Stimulated activated CD4-positive, alpha-beta T cell treated with anti-CD3 and anti-CD28 coated beads, Interleukin-1b, Interleukin-23, amount 100 ng/mL, for 1 hour (primary cell): ENCODE results near the gene UNK.
"Not testable (repeated sequence)": the region's sequence is repeated elsewhere in the genome, so short reads cannot be mapped to it uniquely, and the experiment has no call there.

Source experiments
- DNase-seq, 2 donors: peaks; one replicate each; pipeline ENCODE4 v3.0.0-alpha.2; 2020; ENCODE audit warnings: low read depth in 2 of 2

UNK gene

DNA sequence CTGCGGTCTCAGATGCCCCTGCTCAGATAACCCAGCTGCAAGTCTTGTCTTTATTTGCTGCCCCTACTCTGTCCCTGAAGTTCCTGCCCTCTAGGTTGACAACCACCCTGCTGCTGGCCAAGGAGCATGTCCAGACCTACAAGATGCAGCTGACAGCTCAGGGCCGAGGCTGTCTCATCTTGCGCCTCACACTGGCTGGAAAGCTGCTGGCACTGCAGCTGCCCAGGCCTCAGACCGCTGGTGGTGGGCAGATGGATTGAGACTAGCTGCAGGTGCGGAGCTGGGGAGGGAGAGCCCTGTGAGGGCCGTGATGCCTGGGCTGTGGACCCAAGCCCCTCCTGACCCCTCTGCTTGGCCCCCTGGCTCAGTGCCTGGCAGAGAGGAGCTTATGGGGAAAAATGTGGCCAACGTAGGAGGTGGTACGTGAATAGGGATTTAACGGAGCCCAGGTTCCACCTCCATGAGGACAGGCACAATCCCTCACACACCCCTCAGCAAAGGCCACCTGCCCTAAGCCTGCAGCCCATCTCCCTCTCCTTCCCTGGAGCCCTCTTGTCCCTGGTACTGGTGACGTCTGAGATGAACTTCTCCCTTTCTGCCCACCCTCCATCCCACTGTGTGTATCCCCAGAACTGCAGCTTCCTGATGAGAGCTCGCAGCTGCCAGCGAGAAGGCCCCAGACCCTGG is 11.3 kb upstream of the UNK start:
- DNase-seq: no peak

DNA sequence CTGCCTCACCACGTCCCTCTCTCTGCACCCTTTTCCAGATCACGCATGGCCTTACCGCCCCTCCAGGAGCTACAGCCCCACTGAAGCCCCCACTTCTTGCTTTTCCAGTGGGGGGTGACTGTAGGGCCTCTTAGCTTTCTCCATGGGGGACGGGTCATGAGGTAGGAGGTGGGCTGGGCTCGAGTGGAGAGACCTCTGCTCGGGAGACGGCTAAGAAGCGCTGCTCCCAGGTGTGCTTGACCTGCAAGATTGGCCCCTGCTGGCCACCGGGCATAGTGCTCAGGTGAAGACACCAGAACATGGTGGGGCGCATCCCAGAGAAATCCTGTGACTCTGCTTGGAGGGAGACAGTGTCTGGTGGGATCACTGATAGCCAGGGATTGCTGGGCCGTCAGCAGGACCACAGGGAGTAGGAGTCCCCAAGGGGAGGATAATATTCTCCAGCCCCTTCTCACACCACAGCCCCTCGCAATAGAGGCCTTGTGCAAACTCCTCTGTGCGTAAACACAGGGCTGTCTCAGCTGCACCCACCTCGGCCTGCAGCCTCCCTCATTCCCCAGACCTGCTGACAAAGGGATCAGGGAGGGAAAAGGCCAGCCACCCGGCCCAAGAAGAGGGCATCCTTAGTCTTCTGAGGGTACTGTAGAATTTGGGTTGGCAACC is 10.7 kb upstream of the UNK start:
- no peak for DNase-seq

DNA sequence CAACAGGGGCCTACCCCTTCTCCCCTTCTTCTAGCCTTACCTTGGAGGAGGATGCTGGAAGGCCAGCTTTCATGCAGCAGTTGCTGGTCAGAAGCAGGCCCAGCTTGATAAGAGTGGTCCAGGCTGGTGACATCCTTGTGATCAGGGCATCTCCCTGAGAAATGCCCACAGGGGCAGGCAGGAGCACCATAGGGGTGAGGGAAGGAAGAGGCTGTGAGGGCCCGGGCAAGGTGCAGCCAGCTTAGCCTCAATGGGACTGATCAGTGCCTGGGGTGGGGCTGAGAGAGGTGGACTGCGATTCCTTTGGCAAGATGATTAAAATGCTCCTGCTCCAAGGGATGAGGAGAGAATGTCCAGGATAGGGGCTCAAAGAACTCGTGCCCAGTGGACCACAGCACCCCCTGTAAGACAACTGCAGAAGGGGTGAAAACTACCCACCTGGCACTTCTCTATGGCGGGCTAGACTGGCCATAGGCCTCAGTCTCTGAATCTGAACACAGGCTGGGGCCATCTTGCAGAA is 10.1 kb upstream of the UNK start:
- DNase-seq: no peak

DNA sequence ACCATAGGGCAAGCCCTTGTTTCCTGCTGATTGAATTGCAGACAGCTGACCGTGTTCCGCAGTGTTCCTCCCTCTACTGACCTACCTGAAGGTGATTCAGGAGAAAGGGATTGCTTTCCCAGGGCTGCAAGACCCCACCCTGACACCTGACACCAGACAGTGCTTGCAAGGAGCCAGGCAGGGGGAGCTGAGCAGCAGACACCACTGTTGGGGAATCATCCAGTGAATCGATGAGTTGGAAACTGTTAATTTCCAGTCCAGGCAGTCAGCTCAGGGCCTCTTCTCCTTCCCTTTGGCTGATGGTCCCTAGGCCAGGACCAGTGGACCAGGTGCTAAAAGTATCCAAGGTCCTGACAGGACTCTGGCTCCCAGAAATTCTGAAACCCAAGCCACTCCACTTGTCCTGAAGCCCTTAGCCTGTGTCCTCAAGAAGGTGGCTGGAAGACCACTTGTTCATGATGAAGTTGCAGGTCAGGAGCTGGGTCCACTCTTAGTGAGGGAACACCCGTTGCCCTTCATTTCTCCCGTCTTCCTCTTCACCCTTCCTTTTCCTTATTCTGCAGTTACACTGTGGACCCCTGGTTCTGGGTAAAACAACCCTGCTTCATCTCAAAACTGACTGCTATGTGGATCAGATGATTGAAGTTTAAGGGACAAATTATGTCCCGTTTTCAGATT is 9.5 kb upstream of the UNK start:
- DNase-seq: no peak

DNA sequence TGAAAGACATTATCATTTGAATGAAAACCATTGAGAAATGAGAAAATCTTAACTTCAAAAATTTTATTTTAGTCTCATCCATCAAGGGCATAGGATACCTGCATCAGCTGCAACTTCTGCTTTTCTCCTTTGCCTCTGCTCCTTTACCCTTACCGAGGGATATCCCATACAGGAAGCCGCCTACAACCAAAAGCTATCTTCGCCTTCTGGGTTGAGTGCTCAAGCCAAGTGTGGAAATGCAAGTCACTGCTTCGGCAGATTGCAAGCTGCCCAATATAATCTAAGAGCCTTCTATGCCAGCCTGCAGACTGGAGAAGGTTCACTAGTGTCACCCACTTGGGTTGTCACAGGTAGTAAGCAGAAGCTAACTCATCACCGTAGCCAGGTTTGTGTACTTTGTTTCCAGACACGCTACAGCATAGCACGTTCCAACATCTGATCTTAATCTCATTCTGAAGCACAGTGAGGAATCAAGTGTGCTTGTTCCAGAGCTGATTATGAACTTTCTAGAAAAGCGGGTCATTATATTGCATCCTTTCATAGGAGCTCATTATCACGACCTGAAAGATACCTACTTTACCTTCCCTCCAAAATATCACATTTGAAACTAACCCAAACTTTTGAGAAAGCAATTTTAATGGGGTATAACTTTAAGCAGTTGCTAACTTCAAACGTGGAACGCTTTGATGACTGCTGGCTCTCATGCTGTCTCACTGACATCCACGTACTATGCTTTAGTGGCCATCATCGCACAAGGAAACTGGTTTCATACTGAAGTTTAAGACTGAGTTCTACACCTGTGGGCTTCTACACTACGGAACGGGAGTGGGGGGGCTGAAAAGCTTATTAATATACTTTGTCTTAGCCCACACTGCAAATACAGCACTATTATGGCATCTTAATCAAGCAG is 8.0 kb upstream of the UNK start:
- no peak for DNase-seq

DNA sequence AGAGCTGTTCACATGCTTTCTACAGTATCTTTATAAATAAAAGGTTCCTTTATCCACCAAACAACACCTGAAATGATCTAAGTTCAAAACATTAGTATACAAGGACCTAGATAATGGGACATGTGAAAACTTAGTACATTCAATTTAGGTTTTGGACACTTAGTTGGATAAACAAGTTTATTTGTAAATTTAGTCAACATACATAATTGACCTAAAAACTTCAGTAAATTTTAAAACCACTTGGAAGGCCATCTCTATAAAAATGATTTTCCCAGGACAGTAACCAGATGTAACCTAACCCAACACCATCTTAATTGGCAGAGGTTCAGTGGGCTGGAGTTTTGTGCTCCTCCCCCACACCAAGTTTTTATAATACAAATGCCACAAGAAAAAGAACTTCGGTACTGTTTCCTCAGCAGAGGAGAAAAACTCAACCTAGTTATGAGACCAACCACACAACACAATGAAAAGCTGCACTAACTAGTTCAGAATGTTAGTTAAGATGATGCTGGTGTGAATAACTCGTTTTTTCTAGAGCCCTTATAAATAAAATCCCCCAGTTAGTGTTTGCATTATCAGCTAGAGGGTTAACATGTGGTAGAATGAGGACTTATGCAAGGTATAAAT is 7.2 kb upstream of the UNK start:
- no peak for DNase-seq

DNA sequence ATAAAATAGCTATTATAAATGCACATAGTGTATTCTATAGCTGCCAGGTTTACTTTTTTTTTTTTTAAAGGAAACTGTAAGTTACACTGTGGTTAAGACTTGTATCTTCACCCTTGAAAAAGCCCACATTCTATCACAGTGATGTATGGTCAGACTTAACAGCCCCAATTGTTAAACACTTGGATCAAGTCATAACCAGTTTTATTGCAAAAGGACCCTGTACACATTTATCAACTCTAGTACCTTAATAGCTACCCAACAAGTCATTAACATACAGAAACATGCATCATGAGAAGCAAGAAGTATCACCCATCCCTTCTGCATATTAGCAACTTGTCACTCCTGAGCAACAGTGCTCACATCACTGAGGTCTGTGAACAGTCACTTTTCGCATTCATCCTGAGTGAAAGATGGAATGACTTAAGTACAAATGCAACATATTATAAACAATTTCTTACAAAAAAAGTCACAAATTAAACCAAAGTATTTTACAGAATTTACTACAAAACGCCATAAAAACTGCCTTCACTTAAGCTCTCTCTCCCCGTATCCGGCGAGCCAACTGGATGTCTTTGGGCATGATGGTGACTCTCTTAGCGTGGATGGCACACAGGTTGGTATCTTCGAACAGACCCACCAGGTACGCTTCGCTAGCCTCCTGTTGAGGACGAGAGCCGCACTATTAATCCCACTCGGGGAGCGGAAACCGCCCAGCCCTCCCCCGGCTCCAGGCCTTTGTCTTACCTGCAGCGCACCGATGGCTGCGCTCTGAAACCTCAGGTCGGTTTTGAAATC is 6.3 kb upstream of the UNK start:
- not testable (repeated sequence) for DNase-seq

DNA sequence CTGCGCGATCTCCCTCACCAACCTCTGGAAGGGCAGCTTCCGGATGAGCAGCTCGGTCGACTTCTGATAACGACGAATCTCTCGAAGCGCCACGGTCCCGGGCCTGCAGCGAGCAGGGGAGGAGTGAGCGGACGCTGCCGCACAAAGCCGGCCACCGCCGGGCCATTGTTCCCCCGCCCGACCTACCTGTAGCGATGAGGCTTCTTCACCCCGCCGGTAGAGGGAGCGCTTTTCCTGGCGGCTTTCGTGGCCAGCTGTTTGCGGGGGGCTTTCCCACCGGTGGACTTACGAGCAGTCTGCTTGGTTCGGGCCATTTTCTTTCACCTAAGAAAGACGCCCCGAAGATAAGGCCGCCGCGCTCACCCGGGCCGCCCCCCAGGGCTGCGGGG is 5.8 kb upstream of the UNK start:
- no peak for DNase-seq

DNA sequence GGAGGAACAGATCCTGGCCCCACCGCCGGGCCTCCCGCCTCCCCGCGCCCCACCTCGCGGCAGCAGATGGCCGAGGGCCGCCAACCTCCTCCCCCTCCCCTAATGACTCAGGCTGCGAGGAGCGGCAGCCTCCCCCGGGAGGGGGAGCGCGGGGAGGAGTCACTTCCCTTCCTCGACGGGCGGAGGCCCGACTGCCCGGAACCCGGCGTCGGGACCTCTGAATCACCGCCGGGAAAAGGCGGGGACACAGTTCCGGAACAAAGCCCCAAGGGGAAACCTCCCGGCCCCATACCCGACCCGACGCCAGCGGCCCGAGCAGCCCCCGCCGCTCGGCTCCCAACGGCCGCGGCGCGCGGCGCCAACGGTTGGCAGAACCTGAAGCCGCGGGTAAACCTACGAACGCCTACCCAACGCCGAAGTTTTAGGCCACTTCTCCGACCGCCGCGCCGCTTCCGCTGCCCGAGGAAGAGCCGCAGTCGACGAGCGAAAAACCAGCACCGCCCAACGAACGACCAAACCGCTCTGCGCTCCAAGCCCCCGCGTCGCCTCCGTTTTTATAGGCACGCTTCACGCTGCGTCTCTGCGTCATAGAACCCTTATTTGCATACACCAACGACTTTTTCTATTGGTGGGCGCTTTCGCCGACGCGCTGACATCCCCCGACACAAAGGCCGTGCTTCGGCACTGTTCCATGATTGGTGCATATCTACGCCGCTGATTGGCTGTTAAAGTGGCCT is 5.2 kb upstream of the UNK start:
- DNase-seq: peak; percentile 76 to 92

DNA sequence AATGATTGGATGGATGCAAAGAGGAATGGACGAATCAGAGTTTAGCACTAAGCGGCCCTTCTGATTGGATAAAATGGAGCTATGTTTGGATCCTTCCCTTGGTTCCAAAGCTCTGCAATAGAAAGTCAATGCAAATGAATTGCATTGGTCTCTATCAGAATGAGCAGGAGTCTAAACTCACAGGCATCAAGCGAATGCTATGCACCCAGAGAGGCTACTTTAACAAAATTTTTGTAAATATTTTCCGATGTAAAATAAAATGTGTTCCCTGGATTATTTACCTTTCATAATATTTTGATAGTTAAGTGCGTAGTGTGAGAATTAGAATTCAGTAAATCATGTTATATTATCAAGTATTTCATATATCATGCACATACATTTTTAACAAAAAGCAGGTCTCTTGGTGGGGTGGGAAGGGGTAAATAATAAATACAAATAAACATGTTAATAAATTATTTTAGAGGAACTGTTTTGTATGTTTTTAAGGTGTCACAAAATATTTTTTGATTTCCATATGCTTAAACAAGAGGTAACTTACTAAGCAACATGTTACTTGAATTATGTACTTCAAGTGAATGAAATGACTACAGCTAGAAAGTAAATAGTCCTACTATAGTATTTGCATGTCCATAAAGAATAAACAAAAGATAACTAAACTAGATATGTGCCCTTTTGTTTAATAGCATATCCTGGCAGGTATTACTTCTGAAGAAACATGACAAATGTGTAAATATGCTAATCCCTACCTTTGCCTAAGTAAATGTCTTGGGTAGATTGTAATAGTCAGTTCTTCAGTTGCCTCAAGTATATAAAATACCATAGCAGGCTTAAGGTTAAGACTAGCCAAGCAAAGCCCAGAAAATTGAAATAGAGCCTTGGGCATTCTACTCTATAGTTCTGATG is 4.4 kb upstream of the UNK start:
- no peak for DNase-seq

DNA sequence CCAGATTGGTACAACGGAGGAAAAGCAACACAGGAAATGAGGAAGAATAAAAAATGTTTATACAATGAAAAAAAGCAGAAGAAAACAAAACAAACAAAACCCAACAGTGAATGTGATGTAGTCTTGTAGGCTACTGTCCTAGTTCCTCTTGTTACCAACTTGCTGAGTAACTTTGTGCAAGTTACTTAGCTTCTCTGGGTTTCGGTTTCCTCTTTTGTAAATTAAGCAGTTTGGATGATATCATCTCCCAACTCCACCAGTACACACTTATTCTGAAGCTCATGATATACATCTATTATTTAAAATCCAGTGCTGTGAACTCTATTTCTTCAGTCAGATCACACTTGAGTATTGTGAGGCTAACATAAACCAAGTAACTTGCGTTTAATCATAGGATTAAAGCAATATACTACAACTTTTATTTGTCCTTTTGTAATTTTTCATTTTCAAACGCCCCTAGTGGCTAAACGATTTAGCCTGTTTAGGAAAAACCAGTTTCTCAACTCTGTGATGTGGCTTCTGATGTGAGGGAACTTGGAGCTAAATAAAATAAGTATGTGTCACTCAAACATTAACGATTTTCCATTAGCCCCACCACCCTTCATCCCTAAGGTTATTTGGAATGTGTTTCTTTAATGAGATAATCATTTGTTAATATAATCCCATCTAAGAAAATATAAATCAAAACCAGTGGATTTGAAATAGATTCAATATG is 1.4 kb upstream of the UNK start:
- DNase-seq: no peak

DNA sequence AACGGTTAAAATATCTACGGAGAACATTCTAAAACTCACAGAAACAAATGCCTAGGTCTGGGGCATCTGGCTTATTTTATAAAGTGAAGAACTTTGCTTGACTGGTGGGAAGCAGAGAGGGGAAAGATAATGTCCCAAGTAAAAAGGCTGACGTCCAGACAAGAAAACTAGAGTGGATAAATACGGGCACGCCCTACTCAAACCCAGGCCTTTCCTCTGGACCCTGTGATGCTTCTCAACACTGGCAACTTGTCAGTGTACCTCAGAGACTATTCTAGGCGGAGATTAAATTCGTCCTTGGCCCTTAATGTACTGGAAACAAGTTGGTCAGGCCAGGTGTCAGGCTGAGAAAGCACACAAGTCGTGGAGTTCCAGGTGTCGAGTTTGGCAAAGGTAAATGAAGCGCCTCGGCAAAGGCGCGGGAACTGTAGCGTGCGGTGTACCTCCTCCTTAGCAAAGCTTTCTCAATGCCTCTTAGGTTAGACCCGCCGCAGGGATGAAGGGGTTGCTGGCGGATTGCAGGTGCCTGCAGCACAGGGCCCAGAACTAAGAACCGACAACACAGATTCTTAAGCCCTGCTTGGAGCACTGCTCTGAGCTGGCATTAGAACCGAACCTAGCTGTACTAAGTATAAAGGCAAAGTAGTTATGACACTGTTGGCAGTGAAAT is 668 bp upstream of the UNK start:
- no peak for DNase-seq

DNA sequence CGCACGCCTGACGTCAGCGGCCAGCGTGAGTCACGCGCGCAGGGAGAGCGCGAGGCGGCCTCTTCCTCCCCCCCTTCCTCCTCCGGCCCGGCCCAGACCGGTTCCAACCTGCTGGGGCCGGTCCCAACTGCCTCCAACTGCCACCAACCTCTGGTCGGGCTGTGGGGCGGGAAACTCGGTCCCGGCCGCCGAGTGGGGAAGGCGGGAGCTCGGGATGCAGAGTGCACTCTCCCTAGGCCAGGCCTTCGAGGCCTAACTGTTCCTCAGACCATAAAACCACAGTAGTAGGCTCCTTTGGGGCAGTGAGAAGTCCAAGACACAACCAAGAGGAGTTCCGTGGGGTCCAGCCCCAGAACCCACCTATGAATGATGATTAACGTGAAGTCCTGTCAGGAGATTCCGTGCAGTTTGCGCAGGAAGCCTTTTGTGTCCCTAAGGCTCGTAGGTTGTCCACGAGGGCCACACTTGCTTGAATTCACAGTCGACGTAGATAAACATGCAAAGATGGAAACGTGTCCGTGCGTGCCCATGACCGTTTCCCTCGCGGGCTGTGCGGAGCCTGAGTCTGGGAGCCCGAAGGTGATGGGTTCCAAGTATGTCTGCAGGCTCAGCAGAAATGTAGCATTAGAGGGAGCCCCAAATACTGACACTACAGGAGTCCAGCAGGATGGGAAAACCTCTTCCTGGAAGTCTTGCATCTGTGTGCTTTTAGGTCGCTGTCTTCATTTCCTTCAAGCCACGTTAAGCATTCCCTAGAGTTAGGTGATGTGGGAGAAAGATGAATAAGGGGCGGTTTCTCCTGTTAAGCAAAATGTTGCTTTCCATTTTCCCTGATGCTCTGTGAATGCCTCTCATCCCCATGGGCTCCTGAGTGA is 647 bp downstream of the UNK start:
- peak; percentile 67 to 71 for DNase-seq

DNA sequence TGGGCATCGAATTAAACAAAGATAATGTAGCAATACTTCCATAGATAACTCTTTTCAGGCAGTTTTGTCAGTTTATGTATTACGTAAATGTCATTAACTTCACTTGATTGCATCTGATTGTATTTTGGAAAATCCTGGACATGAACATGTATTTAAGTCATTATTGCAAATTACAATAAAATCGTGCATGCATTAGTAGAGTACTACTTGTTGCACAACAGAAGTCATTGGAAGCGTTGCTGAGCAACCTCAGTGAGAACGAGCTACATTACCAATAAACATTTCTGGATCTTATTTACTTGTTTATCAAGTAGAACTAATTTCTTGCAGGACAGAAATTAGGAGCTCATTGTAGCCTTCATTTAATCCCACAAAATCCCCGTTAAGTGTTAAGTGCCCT is 6.6 kb downstream of the UNK start:
- DNase-seq: no peak

DNA sequence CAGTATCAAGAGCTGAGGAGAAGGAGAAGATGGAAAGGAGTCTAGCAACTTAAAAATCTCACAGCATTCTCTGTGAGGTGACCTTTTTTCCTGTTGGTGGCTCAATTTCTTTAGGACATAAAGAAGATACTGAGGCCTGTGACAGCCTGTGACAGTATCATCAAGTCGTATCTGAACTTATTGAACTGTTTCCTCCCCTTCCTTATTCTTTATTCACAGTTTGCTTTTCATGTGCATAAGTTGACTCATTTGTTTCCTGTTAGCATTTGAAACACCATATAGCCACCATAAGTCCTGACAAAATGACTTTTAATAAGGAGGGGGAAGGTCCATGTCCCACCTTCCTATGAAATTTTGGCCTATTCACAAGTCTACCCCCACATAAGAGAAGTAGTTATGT is 8.9 kb downstream of the UNK start:
- DNase-seq: no peak

DNA sequence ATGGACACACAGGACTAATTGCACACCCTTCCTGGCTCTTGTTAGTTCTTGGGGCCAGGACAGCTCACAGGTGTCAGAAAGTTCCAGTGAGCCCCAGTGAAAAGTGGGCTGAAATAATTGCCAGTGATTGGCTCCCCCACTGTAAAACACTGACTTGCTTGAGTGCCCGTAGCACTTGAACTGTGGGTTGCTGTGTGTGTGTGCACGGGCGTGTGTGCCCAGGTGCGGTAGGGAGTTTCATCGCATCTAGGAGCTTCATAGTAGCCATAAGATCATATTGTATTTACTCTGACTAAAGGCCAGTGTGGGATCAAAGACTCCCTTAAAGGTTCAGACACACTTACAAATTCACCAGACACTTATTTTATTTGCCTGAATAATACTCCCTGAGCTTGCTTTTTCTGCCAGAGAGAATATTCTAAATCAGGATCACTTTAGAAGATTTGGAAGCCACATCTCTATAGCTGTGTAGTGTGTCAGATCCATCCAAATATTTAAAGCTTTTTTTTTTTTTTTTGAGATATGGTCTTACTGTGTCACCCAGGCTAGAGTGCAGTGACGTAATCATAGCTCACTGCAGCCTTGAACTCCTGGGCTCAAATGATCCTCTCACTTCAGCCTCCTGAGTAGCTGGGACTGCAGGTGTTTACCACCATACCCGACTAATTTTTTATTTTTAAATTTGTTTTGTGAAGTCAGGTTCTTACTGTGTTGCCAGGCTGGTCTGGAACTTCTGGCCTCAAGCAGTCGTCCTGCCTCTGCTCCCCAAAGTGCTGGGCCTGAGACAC is 11.4 kb downstream of the UNK start:
- DNase-seq: no peak
